Measurements from ENCODE around the gene LRRC47.
A peak's percentile ranks its signal among the peaks of the same experiment; 100 is the strongest.

Gene LRRC47

DNA sequence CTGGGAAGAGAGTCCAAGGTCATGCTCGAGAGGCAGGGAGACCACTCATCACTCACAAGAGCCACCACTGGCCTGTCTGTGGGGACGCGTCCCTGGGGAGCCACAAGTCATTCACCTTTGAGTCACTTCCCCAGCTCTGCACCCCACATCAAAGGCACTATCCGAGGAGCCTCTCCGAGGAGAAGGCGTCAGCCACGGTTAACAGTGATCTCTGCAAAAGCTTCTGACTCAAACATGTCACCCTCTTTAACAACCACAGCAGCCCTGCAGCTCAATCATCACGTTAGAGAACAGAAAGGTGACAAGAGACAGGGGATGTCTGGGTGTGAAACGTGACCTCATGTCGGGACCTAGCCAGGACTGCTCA lies 9.0 kb downstream of the LRRC47 start:
- H3K4me3 ChIP-seq (ENCODE audit: low read depth, low read length), result no peak overlapping the region
- DNase-seq (ENCODE audit: low read depth), result no peak
- TF ChIP-seq MYC (IDR thresholded peaks at IDR 0.05; ENCODE audit: low read depth, low read length) (no peak), POLR2A (IDR thresholded peaks at IDR 0.05; ENCODE audit: extremely low read depth, insufficient read length) (no peak)
- TF ChIP-seq, protein P1, sequence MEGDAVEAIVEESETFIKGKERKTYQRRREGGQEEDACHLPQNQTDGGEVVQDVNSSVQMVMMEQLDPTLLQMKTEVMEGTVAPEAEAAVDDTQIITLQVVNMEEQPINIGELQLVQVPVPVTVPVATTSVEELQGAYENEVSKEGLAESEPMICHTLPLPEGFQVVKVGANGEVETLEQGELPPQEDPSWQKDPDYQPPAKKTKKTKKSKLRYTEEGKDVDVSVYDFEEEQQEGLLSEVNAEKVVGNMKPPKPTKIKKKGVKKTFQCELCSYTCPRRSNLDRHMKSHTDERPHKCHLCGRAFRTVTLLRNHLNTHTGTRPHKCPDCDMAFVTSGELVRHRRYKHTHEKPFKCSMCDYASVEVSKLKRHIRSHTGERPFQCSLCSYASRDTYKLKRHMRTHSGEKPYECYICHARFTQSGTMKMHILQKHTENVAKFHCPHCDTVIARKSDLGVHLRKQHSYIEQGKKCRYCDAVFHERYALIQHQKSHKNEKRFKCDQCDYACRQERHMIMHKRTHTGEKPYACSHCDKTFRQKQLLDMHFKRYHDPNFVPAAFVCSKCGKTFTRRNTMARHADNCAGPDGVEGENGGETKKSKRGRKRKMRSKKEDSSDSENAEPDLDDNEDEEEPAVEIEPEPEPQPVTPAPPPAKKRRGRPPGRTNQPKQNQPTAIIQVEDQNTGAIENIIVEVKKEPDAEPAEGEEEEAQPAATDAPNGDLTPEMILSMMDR (IDR thresholded peaks at IDR 0.05; ENCODE audit: low read depth, low read length), result no peak
- TF ChIP-seq, protein P2, sequence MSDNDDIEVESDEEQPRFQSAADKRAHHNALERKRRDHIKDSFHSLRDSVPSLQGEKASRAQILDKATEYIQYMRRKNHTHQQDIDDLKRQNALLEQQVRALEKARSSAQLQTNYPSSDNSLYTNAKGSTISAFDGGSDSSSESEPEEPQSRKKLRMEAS (IDR thresholded peaks at IDR 0.05; ENCODE audit: low read depth, low read length), result no peak

DNA sequence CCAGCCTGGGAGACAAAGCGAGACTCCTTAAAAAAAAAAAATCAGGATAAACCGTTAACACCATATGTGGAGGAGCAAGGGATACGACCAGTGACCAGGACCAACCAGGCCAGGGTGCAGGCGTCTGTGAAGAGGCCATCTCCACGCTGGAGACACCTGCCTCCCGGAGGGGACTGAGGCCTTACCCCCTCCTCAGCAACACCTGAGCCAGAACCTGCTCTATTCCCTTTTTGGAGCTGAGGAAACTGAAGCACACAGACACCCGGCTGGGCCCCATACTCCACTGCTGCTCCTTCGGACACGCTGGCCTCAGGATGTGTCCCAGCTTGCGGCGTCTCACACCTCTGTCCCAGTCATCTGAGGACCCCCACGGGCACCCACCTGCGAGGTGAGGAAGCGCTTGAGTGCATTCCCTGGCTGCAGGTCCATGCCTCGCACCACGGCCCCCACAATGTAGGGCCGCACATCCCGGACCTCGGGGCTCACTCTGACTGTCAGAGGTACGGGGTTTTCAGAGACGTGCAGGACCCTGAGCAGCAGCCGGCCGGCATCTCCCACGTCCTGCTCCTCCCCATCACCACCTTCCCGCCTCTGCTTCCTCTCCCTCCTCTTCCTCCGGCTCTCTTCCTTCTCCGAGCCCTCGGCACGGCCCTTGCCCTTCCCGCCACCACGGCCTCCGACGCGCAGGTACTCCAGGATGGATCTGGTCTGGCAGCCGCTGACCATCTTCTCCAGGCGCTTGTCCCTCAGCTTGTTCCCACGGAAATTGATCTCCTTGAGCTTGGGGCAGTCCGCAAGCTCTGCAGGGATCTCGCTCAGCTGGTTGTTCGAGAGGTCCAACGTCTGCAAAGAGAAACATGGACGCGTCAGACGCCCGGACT lies 9.6 kb downstream of the LRRC47 start:
- TF ChIP-seq, protein P1 (IDR thresholded peaks at IDR 0.05; ENCODE audit: low read depth, low read length), result no peak
- TF ChIP-seq POLR2A (IDR thresholded peaks at IDR 0.05; ENCODE audit: extremely low read depth, insufficient read length), result no peak
- no peak overlapping the region for H3K4me3 ChIP-seq (ENCODE audit: low read depth, low read length)
- no peak for DNase-seq (ENCODE audit: low read depth)

DNA sequence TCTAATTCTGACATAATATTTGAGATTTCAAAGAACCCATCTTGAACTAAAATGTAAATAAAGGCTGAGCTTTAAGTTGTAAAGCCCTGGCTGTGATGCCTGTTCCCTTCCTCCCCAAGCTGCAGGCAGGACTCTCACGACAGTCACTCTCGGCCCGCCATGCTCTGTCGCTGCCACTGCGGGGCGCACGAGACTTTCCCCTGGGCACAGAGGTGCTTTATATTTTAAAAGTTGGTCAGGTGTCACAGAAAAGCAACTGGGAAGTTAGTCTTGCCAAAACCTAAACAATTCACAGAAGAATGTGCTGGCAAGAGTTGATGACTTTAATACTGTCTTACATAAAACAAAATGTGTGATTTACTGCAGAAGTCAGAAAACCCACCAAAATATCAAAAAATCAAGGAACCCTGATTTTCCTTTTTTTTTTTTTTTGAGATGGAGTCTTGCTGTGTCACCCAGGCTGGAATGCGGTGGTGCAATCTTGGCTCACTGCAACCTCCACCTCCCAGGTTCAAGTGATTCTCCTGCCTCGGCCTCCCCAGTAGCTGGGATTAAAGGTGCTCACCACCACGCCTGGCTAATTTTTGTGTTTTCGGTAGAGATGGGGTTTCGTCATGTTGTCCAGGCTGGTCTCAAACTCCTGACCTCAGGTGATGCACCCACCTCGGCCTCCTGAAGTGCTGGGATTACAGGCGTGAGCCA lies 10.7 kb downstream of the LRRC47 start:
- DNase-seq (ENCODE audit: low read depth), result peak; percentile 37
- TF ChIP-seq MYC (IDR thresholded peaks at IDR 0.05; ENCODE audit: low read depth, low read length), result no peak
- TF ChIP-seq, protein P2 (IDR thresholded peaks at IDR 0.05; ENCODE audit: low read depth, low read length), result no peak
- no peak for TF ChIP-seq POLR2A (IDR thresholded peaks at IDR 0.05; ENCODE audit: extremely low read depth, insufficient read length)
- TF ChIP-seq, protein P1 (IDR thresholded peaks at IDR 0.05; ENCODE audit: low read depth, low read length), result peak; percentile 25
- no peak overlapping the region for H3K4me3 ChIP-seq (ENCODE audit: low read depth, low read length)

DNA sequence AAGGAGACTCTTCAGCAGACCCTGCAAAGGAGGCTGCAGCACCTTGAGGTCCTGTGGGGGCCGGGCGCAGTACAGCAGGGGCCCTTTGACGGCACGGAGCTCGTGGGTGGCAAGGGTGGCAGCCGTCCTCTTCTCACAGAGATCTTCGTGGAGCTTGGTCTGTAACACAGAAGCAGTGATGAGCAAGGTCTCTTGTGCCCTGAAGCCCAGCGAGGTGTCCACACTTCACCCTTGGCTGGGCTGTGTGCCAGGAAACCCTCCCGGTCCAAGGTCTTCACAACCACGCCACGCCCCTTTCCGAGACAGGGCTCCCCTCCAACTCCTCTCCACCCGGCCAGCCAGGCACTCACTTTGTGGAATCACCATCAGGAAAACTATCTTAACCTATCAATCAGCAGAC lies 11.3 kb downstream of the LRRC47 start:
- TF ChIP-seq POLR2A (IDR thresholded peaks at IDR 0.05; ENCODE audit: extremely low read depth, insufficient read length) (no peak), MYC (IDR thresholded peaks at IDR 0.05; ENCODE audit: low read depth, low read length) (no peak)
- TF ChIP-seq, protein P1 (IDR thresholded peaks at IDR 0.05; ENCODE audit: low read depth, low read length), result no peak
- TF ChIP-seq, protein P2 (IDR thresholded peaks at IDR 0.05; ENCODE audit: low read depth, low read length), result no peak
- no peak for DNase-seq (ENCODE audit: low read depth)
- H3K4me3 ChIP-seq (ENCODE audit: low read depth, low read length), result no peak overlapping the region

DNA sequence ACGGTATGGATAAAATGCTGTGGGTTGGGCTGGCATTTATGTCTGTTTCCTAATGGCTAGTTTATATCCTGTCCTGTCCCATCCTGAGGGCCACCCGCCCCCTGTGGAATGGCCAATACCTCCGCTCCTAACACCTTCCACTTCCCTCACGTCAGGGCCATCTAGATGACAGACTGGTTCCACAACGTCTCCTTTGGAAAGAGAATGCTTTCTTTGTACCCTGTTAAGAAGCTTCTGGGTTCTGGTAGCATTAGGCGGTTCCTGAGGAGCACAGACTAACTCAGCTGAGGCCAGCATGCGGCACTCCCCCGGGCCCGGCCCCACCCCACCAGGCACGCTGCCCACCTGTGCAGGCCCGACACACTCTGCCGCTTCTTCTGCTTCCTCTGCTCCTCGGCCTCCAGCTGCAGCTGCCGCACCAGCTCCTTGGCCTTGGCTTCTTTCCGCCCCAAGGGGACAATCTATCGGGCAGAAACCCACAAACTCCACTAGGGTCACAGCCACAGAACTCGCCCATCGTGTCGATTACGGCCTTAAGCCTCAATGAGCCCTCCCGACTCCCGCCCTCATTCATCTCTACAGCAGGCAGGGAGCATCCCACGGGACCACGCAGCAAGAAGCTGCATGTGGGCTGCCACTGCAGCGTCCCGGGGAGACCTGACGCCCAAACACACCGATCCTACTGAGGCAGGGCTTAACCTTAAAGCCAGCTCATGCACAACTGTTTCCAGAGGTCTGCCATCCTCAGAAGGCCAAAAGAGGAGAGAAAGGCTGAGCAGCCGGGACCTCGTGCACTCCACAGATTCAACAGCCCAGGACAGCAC lies 12.4 kb downstream of the LRRC47 start:
- DNase-seq (ENCODE audit: low read depth), result no peak
- TF ChIP-seq, protein P1 (IDR thresholded peaks at IDR 0.05; ENCODE audit: low read depth, low read length), result no peak
- TF ChIP-seq, protein P2 (IDR thresholded peaks at IDR 0.05; ENCODE audit: low read depth, low read length), result no peak

More for the DNA sequence above, 12.4 kb downstream of the LRRC47 start:
- H3K4me3 ChIP-seq (ENCODE audit: low read depth, low read length), result no peak overlapping the region

Data from NB4 (cell line).